Suprapubic skin (tissue), 4 donors: ENCODE data around the gene COL23A1. TPM values are rescaled to one million over a fixed set of nuclear protein-coding genes. Genes with fewer than 3 reads are reported as not detected.

Source experiments
- DNase-seq, 2 donors: peaks; one replicate each; pipeline ENCODE4 v3.0.0-alpha.2; 2019; ENCODE audit warnings: low spot score in 2 of 2
- H3K27ac ChIP-seq: fragments of 200-600 bp; sonication (generic); one replicate; pipeline ENCODE4 v1.5.1; 2019
- H3K27me3 ChIP-seq: fragments of 200-600 bp; sonication (generic); one replicate; pipeline ENCODE4 v1.5.1; 2019
- H3K36me3 ChIP-seq: fragments of 200-600 bp; sonication (generic); one replicate; pipeline ENCODE4 v1.5.1; 2019
- H3K4me1 ChIP-seq: fragments of 200-600 bp; sonication (generic); one replicate; pipeline ENCODE4 v1.5.1; 2019
- H3K4me3 ChIP-seq: fragments of 200-600 bp; sonication (generic); one replicate; pipeline ENCODE4 v1.5.1; 2019; ENCODE audit warnings: mild to moderate bottlenecking
- H3K9me3 ChIP-seq: fragments of 200-600 bp; sonication (generic); one replicate; pipeline ENCODE4 v1.5.1; 2019
- CTCF ChIP-seq, 2 donors: fragments of 200-600 bp in 1 of 2; fragments of 450-650 bp in 1 of 2; sonication (generic) in 1 of 2; IDR thresholded peaks; one replicate each; pipeline ENCODE4 v1.5.1; 2016 to 2019; ENCODE audit warnings: antibody characterized with exemption in 2 of 2, mild to moderate bottlenecking in 1 of 2, moderate library complexity in 1 of 2
- EP300 ChIP-seq: sonication (generic); formaldehyde crosslinking; IDR thresholded peaks from one replicate; pipeline ENCODE4 v1.6.1; 2017; ENCODE audit warnings: antibody characterized with exemption
- POLR2A ChIP-seq, 2 donors: fragments of 450-650 bp; IDR thresholded peaks; one replicate each; pipeline ENCODE4 v1.6.1; 2017; ENCODE audit warnings: antibody characterized with exemption in 2 of 2, mild to moderate bottlenecking in 2 of 2, moderate library complexity in 2 of 2
- POLR2AphosphoS5 ChIP-seq, 3 donors: sonication (generic); formaldehyde crosslinking; IDR thresholded peaks; one replicate each; pipeline ENCODE4 v1.6.1; 2017; ENCODE audit warnings: antibody characterized with exemption in 3 of 3
- WGBS: methylation state at CpG from one replicate; pipeline ENCODE4 v1.1.5; 2018; 5-methylcytosine and 5-hydroxymethylcytosine counted together
- total RNA-seq, 4 donors: library from RNA; depleted of rRNA; stranded (reverse); fragments of >200 nt; gene quantifications; one replicate each; pipeline ENCODE4 v1.1.0, GENCODE V29; 2016

Gene COL23A1
- total RNA-seq, 4 donors from 2014 or later, result 1.6 to 4.4 (median 3.4) TPM

- H3K27ac ChIP-seq, result peak overlapping the region; percentile 20
- no peaks in the 10 kb centered on the region for H3K9me3 ChIP-seq
- H3K4me1 ChIP-seq, result peaks cover 43% of the 10 kb centered on the region
- 62% methylated on average over 12 of the region's 12 CpGs for WGBS
- H3K27me3 ChIP-seq, result no peaks in the 10 kb centered on the region
- DNase-seq, result peak in 1 of 2 donors; percentile 41
- peaks cover 49% of the 10 kb centered on the region for H3K36me3 ChIP-seq
- peak overlapping the region; percentile 88 for H3K4me3 ChIP-seq
- TF ChIP-seq POLR2A (IDR thresholded peaks at IDR 0.05) (no peak), EP300 (no peak), POLR2AphosphoS5 (IDR thresholded peaks at IDR 0.05) (no peak), CTCF (IDR thresholded peaks at IDR 0.05) (no peak)
Measured at GRCh38 chr5:178206166-178207101, 383.8 kb downstream of the COL23A1 start.

GRCh38 chr5:178205749-178206047 lies 384.5 kb downstream of the COL23A1 start:
- Histone ChIP-seq H3K4me1 (peaks cover 48% of the 10 kb centered on the region), H3K9me3 (no peaks in the 10 kb centered on the region), H3K4me3 (peak overlapping the region; percentile 88), H3K27me3 (no peaks in the 10 kb centered on the region), H3K27ac (peak overlapping the region; percentile 98), H3K36me3 (peaks cover 42% of the 10 kb centered on the region)
- TF ChIP-seq CTCF (IDR thresholded peaks at IDR 0.05) (no peak), POLR2AphosphoS5 (IDR thresholded peaks at IDR 0.05) (no peak), EP300 (no peak), POLR2A (IDR thresholded peaks at IDR 0.05) (no peak)
- no peak for DNase-seq
- 7% methylated on average over 5 of the region's 5 CpGs for WGBS

GRCh38 chr5:178204935-178205748 lies 385.1 kb downstream of the COL23A1 start:
- WGBS, result 2% methylated on average over 12 of the region's 90 CpGs
- peak; percentile 87 to 89 for DNase-seq
- peaks cover 36% of the 10 kb centered on the region for H3K36me3 ChIP-seq
- no peaks in the 10 kb centered on the region for H3K27me3 ChIP-seq
- peak overlapping the region; percentile 88 for H3K4me3 ChIP-seq
- peaks cover 54% of the 10 kb centered on the region for H3K4me1 ChIP-seq
- peak overlapping the region; percentile 98 for H3K27ac ChIP-seq
- TF ChIP-seq POLR2AphosphoS5 (IDR thresholded peaks at IDR 0.05) (peak in 1 of 3 donors; percentile 12), POLR2A (IDR thresholded peaks at IDR 0.05) (peak in 1 of 2 donors; percentile 28), EP300 (no peak)
- H3K9me3 ChIP-seq, result no peaks in the 10 kb centered on the region

- Histone ChIP-seq H3K9me3 (no peaks in the 10 kb centered on the region), H3K27me3 (no peaks in the 10 kb centered on the region), H3K4me1 (peaks cover 61% of the 10 kb centered on the region), H3K4me3 (peak within 1 kb of the TSS; percentile 88), H3K36me3 (peaks cover 28% of the 10 kb centered on the region), H3K27ac (peak within 1 kb of the TSS; percentile 98)
- WGBS, result 0% methylated on average over 12 of the region's 96 CpGs
- TF ChIP-seq EP300 (no peak), POLR2A (IDR thresholded peaks at IDR 0.05) (peak; percentile 96 to 99), CTCF (IDR thresholded peaks at IDR 0.05) (no peak), POLR2AphosphoS5 (IDR thresholded peaks at IDR 0.05) (peak; percentile 97 to 99 (median 98))
- peak; percentile 97 to 99 for DNase-seq
Measured at GRCh38 chr5:178204182-178204934, 385.8 kb downstream of the COL23A1 start, which contains the start of gene HNRNPAB. Gene HNRNPAB (plus strand): TSS chr5:178204533. CDS start chr5:178204838, 305 bp downstream.

- TF ChIP-seq POLR2AphosphoS5 (IDR thresholded peaks at IDR 0.05) (no peak), POLR2A (IDR thresholded peaks at IDR 0.05) (no peak), EP300 (no peak), CTCF (IDR thresholded peaks at IDR 0.05) (no peak)
- WGBS, result 30% methylated on average over 25 of the region's 30 CpGs
Measured at GRCh38 chr5:178203670-178204181, 386.5 kb downstream of the COL23A1 start.

More at GRCh38 chr5:178203670-178204181, 386.5 kb downstream of the COL23A1 start:
- peaks cover 22% of the 10 kb centered on the region for H3K36me3 ChIP-seq
- peak in 1 of 2 donors; percentile 81 for DNase-seq
- H3K27ac ChIP-seq, result no peak overlapping the region
- H3K9me3 ChIP-seq, result no peaks in the 10 kb centered on the region
- peak overlapping the region; percentile 88 for H3K4me3 ChIP-seq
- H3K27me3 ChIP-seq, result no peaks in the 10 kb centered on the region
- H3K4me1 ChIP-seq, result peaks cover 61% of the 10 kb centered on the region
